H9 (cell line): Measurements from ENCODE around the gene MCRIP2. TPM values are rescaled to one million over a fixed set of nuclear protein-coding genes. Genes with fewer than 3 reads are reported as not detected.

Experiments
- DNase-seq: peaks from one replicate; pipeline ENCODE4 v3.0.0-alpha.2; 2017
- H2AFZ ChIP-seq: one replicate; pipeline ENCODE4 v1.6.1; 2013; ENCODE audit warnings: mild to moderate bottlenecking, low read length, control low read depth, moderate library complexity
- H2AK5ac ChIP-seq: 2 replicates; pipeline ENCODE4 v1.6.1; 2013; ENCODE audit warnings: low read length, control low read depth, mixed read lengths; ENCODE audit not compliant: insufficient read length
- H2BK120ac ChIP-seq: one replicate; pipeline ENCODE4 v1.6.1; 2013; ENCODE audit warnings: low read depth, mild to moderate bottlenecking, low read length, control low read depth, inconsistent platforms; ENCODE audit not compliant: poor library complexity, severe bottlenecking
- H2BK12ac ChIP-seq: 2 replicates; pipeline ENCODE4 v1.6.1; 2013; ENCODE audit warnings: low read length, control low read depth, mixed read lengths, low read depth; ENCODE audit not compliant: insufficient read length
- H2BK15ac ChIP-seq: 2 replicates; pipeline ENCODE4 v1.6.1; 2013; ENCODE audit warnings: low read depth, low read length, control low read depth
- H2BK20ac ChIP-seq: one replicate; pipeline ENCODE4 v1.6.1; 2013; ENCODE audit warnings: low read depth, mild to moderate bottlenecking, low read length, control low read depth, inconsistent platforms; ENCODE audit not compliant: poor library complexity, severe bottlenecking
- H2BK5ac ChIP-seq: 2 replicates; pipeline ENCODE4 v1.6.1; 2013; ENCODE audit warnings: low read length, control low read depth, mixed read lengths; ENCODE audit not compliant: insufficient read length
- H3K14ac ChIP-seq: 2 replicates; pipeline ENCODE4 v1.6.1; 2013; ENCODE audit warnings: low read length, control low read depth; ENCODE audit not compliant: insufficient read depth
- H3K18ac ChIP-seq: 2 replicates; pipeline ENCODE4 v1.6.1; 2013; ENCODE audit warnings: low read depth, mild to moderate bottlenecking, mixed read lengths, low read length, control low read depth; ENCODE audit not compliant: insufficient read length
- H3K23ac ChIP-seq: 2 replicates; pipeline ENCODE4 v1.6.1; 2013; ENCODE audit warnings: low read length, control low read depth, mixed read lengths, low read depth; ENCODE audit not compliant: insufficient read length
- H3K23me2 ChIP-seq: 2 replicates; pipeline ENCODE4 v1.6.1; 2013; ENCODE audit warnings: low read depth, mild to moderate bottlenecking, mixed read lengths, low read length, control low read depth; ENCODE audit not compliant: insufficient read length, poor library complexity, severe bottlenecking
- H3K27ac ChIP-seq: 2 replicates; pipeline ENCODE4 v1.5.1; 2013; ENCODE audit warnings: low read length, control low read depth, mixed read lengths, low read depth; ENCODE audit not compliant: insufficient read length
- H3K27me3 ChIP-seq: 2 replicates; pipeline ENCODE4 v1.6.1; 2013; ENCODE audit warnings: low read length, control low read depth, inconsistent platforms; ENCODE audit not compliant: insufficient read depth
- H3K4ac ChIP-seq: 2 replicates; pipeline ENCODE4 v1.6.1; 2013; ENCODE audit warnings: low read depth, mild to moderate bottlenecking, control low read depth, inconsistent platforms, low read length, moderate library complexity
- H3K4me1 ChIP-seq: 2 replicates; pipeline ENCODE4 v1.6.1; 2013; ENCODE audit warnings: low read length, control low read depth, inconsistent platforms; ENCODE audit not compliant: insufficient read depth
- H3K4me2 ChIP-seq: 2 replicates; pipeline ENCODE4 v1.6.1; 2013; ENCODE audit warnings: low read length, control low read depth, mixed read lengths; ENCODE audit not compliant: insufficient read length, insufficient read depth
- H3K56ac ChIP-seq: 2 replicates; pipeline ENCODE4 v1.6.1; 2013; ENCODE audit warnings: low read depth, mild to moderate bottlenecking, mixed read lengths, low read length, control low read depth; ENCODE audit not compliant: insufficient read length
- H3K79me1 ChIP-seq: 2 replicates; pipeline ENCODE4 v1.6.1; 2013; ENCODE audit warnings: low read depth, mild to moderate bottlenecking, moderate library complexity, low read length, control low read depth, inconsistent platforms; ENCODE audit not compliant: insufficient read depth, poor library complexity, severe bottlenecking
- H3K79me2 ChIP-seq: 2 replicates; pipeline ENCODE4 v1.6.1; 2013; ENCODE audit warnings: low read length, control low read depth, inconsistent platforms; ENCODE audit not compliant: insufficient read depth
- H3K9ac ChIP-seq: 2 replicates; pipeline ENCODE4 v1.6.1; 2013; ENCODE audit warnings: low read length, control low read depth, mixed read lengths; ENCODE audit not compliant: insufficient read length; ENCODE audit errors: extremely low read depth
- H3K9me3 ChIP-seq: one replicate; pipeline ENCODE4 v1.6.1; 2013; ENCODE audit warnings: low read depth, low read length, inconsistent platforms; ENCODE audit not compliant: control insufficient read depth
- H3T11ph ChIP-seq: one replicate; pipeline ENCODE4 v1.6.1; 2013; ENCODE audit warnings: mild to moderate bottlenecking, low read length, control low read depth, inconsistent platforms
- H4K20me1 ChIP-seq: one replicate; pipeline ENCODE4 v1.6.1; 2013; ENCODE audit not compliant: control insufficient read depth, insufficient read length, insufficient read depth
- H4K5ac ChIP-seq: 2 replicates; pipeline ENCODE4 v1.6.1; 2013; ENCODE audit warnings: low read depth, mild to moderate bottlenecking, mixed read lengths, low read length, control low read depth; ENCODE audit not compliant: insufficient read length
- H4K8ac ChIP-seq: replicated peaks from 2 replicates; pipeline ENCODE4 v1.6.1; 2013; ENCODE audit warnings: low read length, control low read depth, mixed read lengths, low read depth; ENCODE audit not compliant: insufficient read length
- H4K91ac ChIP-seq: 2 replicates; pipeline ENCODE4 v1.6.1; 2013; ENCODE audit warnings: low read depth, mild to moderate bottlenecking, moderate library complexity, mixed read lengths, low read length, control low read depth; ENCODE audit not compliant: insufficient read length
- H3K27ac Mint-ChIP-seq, 3 experiments: 2 replicates in 2 of 3; 3 replicates in 1 of 3; pipeline ENCODE4 v1.8.0; 2020 to 2021; ENCODE audit warnings: mixed read lengths in 3 of 3, mild to moderate bottlenecking in 1 of 3, moderate library complexity in 1 of 3
- H3K27me3 Mint-ChIP-seq: 2 replicates; pipeline ENCODE4 v1.8.0; 2021; ENCODE audit warnings: low read depth, mild to moderate bottlenecking, moderate library complexity, mixed read lengths
- H3K36me3 Mint-ChIP-seq, 3 experiments: 2 replicates in 2 of 3; 3 replicates in 1 of 3; pipeline ENCODE4 v1.8.0; 2020 to 2021; ENCODE audit warnings: low read depth in 3 of 3, mixed read lengths in 3 of 3; ENCODE audit not compliant: insufficient read depth in 1 of 3
- H3K4me1 Mint-ChIP-seq, 2 experiments: 2 replicates each; pipeline ENCODE4 v1.8.0; 2020; ENCODE audit warnings: mixed read lengths in 2 of 2
- H3K4me3 Mint-ChIP-seq, 2 experiments: 2 replicates in 1 of 2; 3 replicates in 1 of 2; pipeline ENCODE4 v1.8.0; 2020 to 2021; ENCODE audit warnings: mild to moderate bottlenecking in 2 of 2, mixed read lengths in 2 of 2, moderate library complexity in 1 of 2
- H3K9me3 Mint-ChIP-seq, 2 experiments: 2 replicates in 1 of 2; 3 replicates in 1 of 2; pipeline ENCODE4 v1.8.0; 2020; ENCODE audit warnings: mild to moderate bottlenecking in 2 of 2, mixed read lengths in 2 of 2, moderate library complexity in 1 of 2
- WGBS: extraction: QIAGEN DNeasy Blood & Tissue Kit; methylation state at CpG from one replicate; pipeline ENCODE4 v1.1.7; 2013; ENCODE audit warnings: missing lambda C conversion rate, low lambda C conversion rate, mixed read lengths; ENCODE audit not compliant: insufficient read length; ENCODE audit errors: extremely low coverage; 5-methylcytosine and 5-hydroxymethylcytosine counted together
- total RNA-seq: library from RNA; stranded (reverse); gene quantifications from 2 replicates; pipeline ENCODE4 v1.2.1, GENCODE V29; 2021
- TF ChIP-seq, protein P1 (sequence below): fragments of 200-600 bp; sonication (generic); conservative IDR thresholded peaks from 3 replicates; pipeline ENCODE4 v1.8.0; 2021; ENCODE audit warnings: antibody characterized with exemption, mild to moderate bottlenecking

Gene MCRIP2
- total RNA-seq, 1 experiment from 2014 or later = 52.5 TPM

DNA sequence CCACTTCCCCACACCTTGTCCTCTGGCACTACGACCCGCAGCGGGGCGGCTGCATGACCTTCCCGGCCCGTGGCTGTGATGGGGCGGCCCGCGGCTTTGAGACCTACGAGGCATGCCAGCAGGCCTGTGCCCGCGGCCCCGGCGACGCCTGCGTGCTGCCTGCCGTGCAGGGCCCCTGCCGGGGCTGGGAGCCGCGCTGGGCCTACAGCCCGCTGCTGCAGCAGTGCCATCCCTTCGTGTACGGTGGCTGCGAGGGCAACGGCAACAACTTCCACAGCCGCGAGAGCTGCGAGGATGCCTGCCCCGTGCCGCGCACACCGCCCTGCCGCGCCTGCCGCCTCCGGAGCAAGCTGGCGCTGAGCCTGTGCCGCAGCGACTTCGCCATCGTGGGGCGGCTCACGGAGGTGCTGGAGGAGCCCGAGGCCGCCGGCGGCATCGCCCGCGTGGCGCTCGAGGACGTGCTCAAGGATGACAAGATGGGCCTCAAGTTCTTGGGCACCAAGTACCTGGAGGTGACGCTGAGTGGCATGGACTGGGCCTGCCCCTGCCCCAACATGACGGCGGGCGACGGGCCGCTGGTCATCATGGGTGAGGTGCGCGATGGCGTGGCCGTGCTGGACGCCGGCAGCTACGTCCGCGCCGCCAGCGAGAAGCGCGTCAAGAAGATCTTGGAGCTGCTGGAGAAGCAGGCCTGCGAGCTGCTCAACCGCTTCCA, 8.1 kb upstream of the MCRIP2 start:
- H2BK5ac ChIP-seq = no peak overlapping the region
- no peak overlapping the region for H4K8ac ChIP-seq
- no peak overlapping the region for H3K27ac ChIP-seq
- no peak overlapping the region for H3T11ph ChIP-seq
- peaks cover 0 to 6% (median 1%) of the 10 kb centered on the region in 3 experiments; a peak in 4 of 7 replicates for H3K36me3 Mint-ChIP-seq
- no peak overlapping the region for H3K27ac Mint-ChIP-seq
- H3K4ac ChIP-seq = no peak overlapping the region
- peaks cover 14 to 34% of the 10 kb centered on the region in 2 experiments for H3K4me1 Mint-ChIP-seq
- H3K9me3 Mint-ChIP-seq = peaks cover 3% of the 10 kb centered on the region in 2 experiments; a peak in 2 of 5 replicates
- no peak for DNase-seq
- H3K9me3 ChIP-seq = no peaks in the 10 kb centered on the region
- H2BK20ac ChIP-seq = no peak overlapping the region
- H2BK120ac ChIP-seq = no peak overlapping the region
- H3K27me3 Mint-ChIP-seq = peaks cover 2% of the 10 kb centered on the region; the same call in 1 of the 2 replicates
- no peak overlapping the region for H3K14ac ChIP-seq
- no peak overlapping the region for H4K91ac ChIP-seq
- WGBS = no CpG with 5 or more reads among the region's 74 CpGs
- no peak overlapping the region for H3K9ac ChIP-seq
- peaks cover 15% of the 10 kb centered on the region for H3K23me2 ChIP-seq
- no peaks in the 10 kb centered on the region for H4K20me1 ChIP-seq
- no peak overlapping the region for H2AFZ ChIP-seq
- TF ChIP-seq, protein P1, sequence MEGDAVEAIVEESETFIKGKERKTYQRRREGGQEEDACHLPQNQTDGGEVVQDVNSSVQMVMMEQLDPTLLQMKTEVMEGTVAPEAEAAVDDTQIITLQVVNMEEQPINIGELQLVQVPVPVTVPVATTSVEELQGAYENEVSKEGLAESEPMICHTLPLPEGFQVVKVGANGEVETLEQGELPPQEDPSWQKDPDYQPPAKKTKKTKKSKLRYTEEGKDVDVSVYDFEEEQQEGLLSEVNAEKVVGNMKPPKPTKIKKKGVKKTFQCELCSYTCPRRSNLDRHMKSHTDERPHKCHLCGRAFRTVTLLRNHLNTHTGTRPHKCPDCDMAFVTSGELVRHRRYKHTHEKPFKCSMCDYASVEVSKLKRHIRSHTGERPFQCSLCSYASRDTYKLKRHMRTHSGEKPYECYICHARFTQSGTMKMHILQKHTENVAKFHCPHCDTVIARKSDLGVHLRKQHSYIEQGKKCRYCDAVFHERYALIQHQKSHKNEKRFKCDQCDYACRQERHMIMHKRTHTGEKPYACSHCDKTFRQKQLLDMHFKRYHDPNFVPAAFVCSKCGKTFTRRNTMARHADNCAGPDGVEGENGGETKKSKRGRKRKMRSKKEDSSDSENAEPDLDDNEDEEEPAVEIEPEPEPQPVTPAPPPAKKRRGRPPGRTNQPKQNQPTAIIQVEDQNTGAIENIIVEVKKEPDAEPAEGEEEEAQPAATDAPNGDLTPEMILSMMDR = no peak
- no peak overlapping the region for H2AK5ac ChIP-seq
- H4K5ac ChIP-seq = no peak overlapping the region
- peaks cover 2% of the 10 kb centered on the region; the same call in 1 of the 2 replicates for H3K79me2 ChIP-seq
- H3K4me1 ChIP-seq = no peaks in the 10 kb centered on the region; the same call in 1 of the 2 replicates
- H3K56ac ChIP-seq = no peak overlapping the region
- H3K18ac ChIP-seq = no peak overlapping the region
- H3K27me3 ChIP-seq = no peaks in the 10 kb centered on the region
- no peak overlapping the region for H2BK12ac ChIP-seq
- no peak overlapping the region for H2BK15ac ChIP-seq
- no peak overlapping the region for H3K4me3 Mint-ChIP-seq
- no peak overlapping the region for H3K23ac ChIP-seq
- H3K79me1 ChIP-seq = no peaks in the 10 kb centered on the region
- H3K4me2 ChIP-seq = no peak overlapping the region
